OCI-M1 (cell line): ENCODE data around the gene CBLB.

Experiments
- DNase-seq: peaks from one replicate; lab custom pipeline; 2025; lab: John Stamatoyannopoulos, UW

The CBLB gene

GRCh38 chr3:105845488-105845887, 23.3 kb downstream of the CBLB start:
- DNase-seq: no peak

GRCh38 chr3:105844704-105845103, 24.1 kb downstream of the CBLB start:
- no peak for DNase-seq

GRCh38 chr3:105843994-105844393, 24.8 kb downstream of the CBLB start:
- no peak for DNase-seq

GRCh38 chr3:105842943-105843342, 25.9 kb downstream of the CBLB start:
- no peak for DNase-seq

GRCh38 chr3:105842449-105842848, 26.4 kb downstream of the CBLB start:
- DNase-seq: peak; percentile 33

- DNase-seq: no peak
Measured at GRCh38 chr3:105837947-105838346, 30.9 kb downstream of the CBLB start.

- no peak for DNase-seq
Measured at GRCh38 chr3:105837143-105837740, 31.6 kb downstream of the CBLB start.

GRCh38 chr3:105836533-105836932, 32.3 kb downstream of the CBLB start:
- no peak for DNase-seq

- no peak for DNase-seq
Measured at GRCh38 chr3:105835606-105836005, 33.2 kb downstream of the CBLB start.

GRCh38 chr3:105834768-105835167, 34.0 kb downstream of the CBLB start:
- DNase-seq: no peak

- no peak for DNase-seq
Measured at GRCh38 chr3:105832644-105833043, 36.2 kb downstream of the CBLB start.

- DNase-seq: no peak
Measured at GRCh38 chr3:105830836-105831235, 38.0 kb downstream of the CBLB start.

- DNase-seq: no peak
Measured at GRCh38 chr3:105829871-105830622, 38.8 kb downstream of the CBLB start.

GRCh38 chr3:105829229-105829628, 39.6 kb downstream of the CBLB start:
- no peak for DNase-seq

- DNase-seq: no peak
Measured at GRCh38 chr3:105828703-105829102, 40.1 kb downstream of the CBLB start.

GRCh38 chr3:105827959-105828358, 40.9 kb downstream of the CBLB start:
- peak; percentile 17 for DNase-seq

GRCh38 chr3:105826778-105827634, 41.8 kb downstream of the CBLB start:
- no peak for DNase-seq

GRCh38 chr3:105824129-105824528, 44.7 kb downstream of the CBLB start:
- no peak for DNase-seq

GRCh38 chr3:105823149-105823867, 45.5 kb downstream of the CBLB start:
- DNase-seq: no peak

GRCh38 chr3:105822171-105823123, 46.4 kb downstream of the CBLB start:
- DNase-seq: no peak

- DNase-seq: no peak
Measured at GRCh38 chr3:105821433-105821832, 47.4 kb downstream of the CBLB start.
